Keratinocyte (primary cell): Measurements from ENCODE around the gene DOK5.

Experiments used
- EZH2 ChIP-seq: IDR thresholded peaks from one replicate; pipeline ENCODE4 v1.6.1; 2012; ENCODE audit warnings: inconsistent platforms, mild to moderate bottlenecking, low read length, moderate library complexity
- TF ChIP-seq, protein P1 (sequence below), 3 experiments: IDR thresholded peaks in 1 of 3; conservative IDR thresholded peaks in 1 of 3; optimal IDR thresholded peaks in 1 of 3; 2 replicates in 2 of 3; 3 replicates in 1 of 3; pipeline versions ENCODE3 to v1.5.1; 2011; ENCODE audit warnings: low read length in 3 of 3, mild to moderate bottlenecking in 3 of 3, moderate library complexity in 2 of 3, control low read depth in 1 of 3, inconsistent platforms in 1 of 3; ENCODE audit not compliant: insufficient read depth in 2 of 3; ENCODE audit errors: extremely low read depth in 1 of 3

GRCh38 chr20:54688476-54688875 is 213.1 kb downstream of the DOK5 start:
- TF ChIP-seq, protein P1, sequence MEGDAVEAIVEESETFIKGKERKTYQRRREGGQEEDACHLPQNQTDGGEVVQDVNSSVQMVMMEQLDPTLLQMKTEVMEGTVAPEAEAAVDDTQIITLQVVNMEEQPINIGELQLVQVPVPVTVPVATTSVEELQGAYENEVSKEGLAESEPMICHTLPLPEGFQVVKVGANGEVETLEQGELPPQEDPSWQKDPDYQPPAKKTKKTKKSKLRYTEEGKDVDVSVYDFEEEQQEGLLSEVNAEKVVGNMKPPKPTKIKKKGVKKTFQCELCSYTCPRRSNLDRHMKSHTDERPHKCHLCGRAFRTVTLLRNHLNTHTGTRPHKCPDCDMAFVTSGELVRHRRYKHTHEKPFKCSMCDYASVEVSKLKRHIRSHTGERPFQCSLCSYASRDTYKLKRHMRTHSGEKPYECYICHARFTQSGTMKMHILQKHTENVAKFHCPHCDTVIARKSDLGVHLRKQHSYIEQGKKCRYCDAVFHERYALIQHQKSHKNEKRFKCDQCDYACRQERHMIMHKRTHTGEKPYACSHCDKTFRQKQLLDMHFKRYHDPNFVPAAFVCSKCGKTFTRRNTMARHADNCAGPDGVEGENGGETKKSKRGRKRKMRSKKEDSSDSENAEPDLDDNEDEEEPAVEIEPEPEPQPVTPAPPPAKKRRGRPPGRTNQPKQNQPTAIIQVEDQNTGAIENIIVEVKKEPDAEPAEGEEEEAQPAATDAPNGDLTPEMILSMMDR (optimal IDR thresholded peaks at IDR 0.05 in 1 of 3, IDR thresholded peaks at IDR 0.05 in 1 of 3, conservative IDR thresholded peaks at IDR 0.05 in 1 of 3; ENCODE audit: extremely low read depth in 1 of 3, insufficient read depth in 2 of 3, low read length in 3 of 3): no peak
- TF ChIP-seq EZH2: no peak
